Nephron progenitor cell (in vitro differentiated cells): ENCODE measurements around the gene BUB1B.

ENCODE experiments used
- DNase-seq: peaks from one replicate; pipeline ENCODE4 v3.0.0; 2021
- H3K27ac Mint-ChIP-seq: 2 replicates; pipeline ENCODE4 v1.8.0; 2021; ENCODE audit warnings: mild to moderate bottlenecking, moderate library complexity, mixed read lengths
- H3K27me3 Mint-ChIP-seq: 2 replicates; pipeline ENCODE4 v1.8.0; 2021; ENCODE audit warnings: mild to moderate bottlenecking, low read depth, mixed read lengths; ENCODE audit not compliant: poor library complexity
- H3K36me3 Mint-ChIP-seq: 2 replicates; pipeline ENCODE4 v1.8.0; 2021; ENCODE audit warnings: low read depth, mixed read lengths
- H3K4me1 Mint-ChIP-seq: 2 replicates; pipeline ENCODE4 v1.8.0; 2021; ENCODE audit warnings: mixed read lengths
- H3K4me3 Mint-ChIP-seq: 2 replicates; pipeline ENCODE4 v1.8.0; 2021; ENCODE audit warnings: mild to moderate bottlenecking, moderate library complexity, mixed read lengths
- H3K9me3 Mint-ChIP-seq: 2 replicates; pipeline ENCODE4 v1.8.0; 2021; ENCODE audit warnings: mild to moderate bottlenecking, moderate library complexity, mixed read lengths
- TF ChIP-seq, protein P1 (sequence below): fragments of 200-600 bp; sonication (generic); IDR thresholded peaks from 2 replicates; pipeline ENCODE4 v1.5.0; 2021; ENCODE audit warnings: antibody characterized with exemption

BUB1B gene

DNA sequence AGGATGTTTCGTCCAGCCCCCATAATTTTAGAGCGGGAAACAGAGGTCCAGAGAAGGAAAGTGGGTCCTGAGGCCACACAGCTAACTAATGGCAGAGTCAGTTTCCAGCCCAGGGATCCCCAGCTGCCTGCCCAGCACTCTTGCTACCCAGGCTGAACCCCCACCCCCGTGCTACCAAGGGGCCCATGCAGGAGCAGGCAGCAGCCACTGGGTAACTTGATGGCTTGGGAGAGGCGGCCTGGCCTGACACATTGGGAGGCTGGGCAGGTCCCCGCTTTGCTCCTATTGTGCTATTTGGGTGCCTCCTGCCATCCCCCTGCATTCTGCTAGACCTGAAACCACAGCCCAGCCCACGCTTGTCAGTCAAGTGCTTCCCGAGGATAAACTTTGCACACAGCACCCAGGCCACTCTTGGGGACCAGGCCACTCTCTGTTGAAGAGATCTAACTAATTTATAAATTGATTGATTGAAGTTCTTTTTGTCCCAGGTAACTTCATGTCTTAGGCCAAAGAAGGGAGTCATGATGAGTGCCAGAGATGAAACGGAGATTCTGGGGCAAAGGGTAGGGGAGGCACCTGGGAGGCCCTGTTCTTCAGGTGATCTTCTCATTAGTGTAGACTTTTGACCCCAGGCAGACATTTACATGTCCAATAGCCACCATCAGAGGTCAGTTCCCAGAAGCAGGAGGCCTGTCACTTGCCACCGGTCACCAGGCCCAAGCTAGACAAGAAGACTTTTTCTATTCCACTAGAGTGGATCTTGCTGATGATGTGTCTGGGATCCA, 85.0 kb downstream of the BUB1B start:
- H3K27me3 Mint-ChIP-seq, result peaks cover 38% of the 10 kb centered on the region
- peaks cover 12% of the 10 kb centered on the region for H3K4me1 Mint-ChIP-seq
- TF ChIP-seq, protein P1, sequence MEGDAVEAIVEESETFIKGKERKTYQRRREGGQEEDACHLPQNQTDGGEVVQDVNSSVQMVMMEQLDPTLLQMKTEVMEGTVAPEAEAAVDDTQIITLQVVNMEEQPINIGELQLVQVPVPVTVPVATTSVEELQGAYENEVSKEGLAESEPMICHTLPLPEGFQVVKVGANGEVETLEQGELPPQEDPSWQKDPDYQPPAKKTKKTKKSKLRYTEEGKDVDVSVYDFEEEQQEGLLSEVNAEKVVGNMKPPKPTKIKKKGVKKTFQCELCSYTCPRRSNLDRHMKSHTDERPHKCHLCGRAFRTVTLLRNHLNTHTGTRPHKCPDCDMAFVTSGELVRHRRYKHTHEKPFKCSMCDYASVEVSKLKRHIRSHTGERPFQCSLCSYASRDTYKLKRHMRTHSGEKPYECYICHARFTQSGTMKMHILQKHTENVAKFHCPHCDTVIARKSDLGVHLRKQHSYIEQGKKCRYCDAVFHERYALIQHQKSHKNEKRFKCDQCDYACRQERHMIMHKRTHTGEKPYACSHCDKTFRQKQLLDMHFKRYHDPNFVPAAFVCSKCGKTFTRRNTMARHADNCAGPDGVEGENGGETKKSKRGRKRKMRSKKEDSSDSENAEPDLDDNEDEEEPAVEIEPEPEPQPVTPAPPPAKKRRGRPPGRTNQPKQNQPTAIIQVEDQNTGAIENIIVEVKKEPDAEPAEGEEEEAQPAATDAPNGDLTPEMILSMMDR, result no peak
- no peak for DNase-seq
- H3K27ac Mint-ChIP-seq, result no peak overlapping the region
- H3K4me3 Mint-ChIP-seq, result no peak overlapping the region
- no peaks in the 10 kb centered on the region for H3K36me3 Mint-ChIP-seq
- H3K9me3 Mint-ChIP-seq, result no peaks in the 10 kb centered on the region

DNA sequence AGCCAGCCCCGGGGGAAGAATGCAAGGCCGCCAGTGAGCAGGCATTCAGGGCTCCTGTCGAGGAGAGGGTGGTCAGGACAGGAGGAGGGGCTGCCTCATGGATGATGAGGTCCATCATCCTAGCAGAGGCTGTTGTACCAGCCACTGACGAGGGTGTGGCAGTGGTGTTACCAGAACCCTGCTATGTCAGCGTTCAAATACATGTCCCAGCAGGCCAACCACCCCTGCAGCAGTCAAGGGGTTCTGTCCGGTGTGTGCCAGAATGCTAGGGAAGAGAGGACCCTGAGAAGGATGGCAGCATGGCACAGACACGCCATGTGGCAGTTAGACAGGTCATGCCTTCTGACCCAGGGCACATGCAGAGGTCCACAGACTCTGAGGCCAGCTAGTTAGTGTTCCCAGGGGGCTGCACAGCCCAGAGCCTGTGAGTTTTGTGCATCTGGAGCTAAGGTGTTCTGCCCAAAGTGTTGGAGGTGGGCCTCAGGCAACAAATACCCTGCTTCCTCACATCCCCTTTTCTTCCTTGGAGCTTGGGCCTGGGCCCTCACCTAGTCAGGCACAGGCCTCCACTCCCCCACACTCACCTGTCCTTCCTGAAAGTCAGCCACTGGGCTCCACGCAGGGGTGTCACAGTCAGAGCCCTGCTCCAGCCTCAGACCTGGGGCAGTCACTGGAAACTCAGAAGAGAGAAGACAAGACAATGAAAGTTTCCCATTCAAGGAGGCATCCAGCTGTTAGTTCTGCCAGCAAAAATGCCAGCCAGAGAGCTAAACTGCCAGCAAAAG, 85.8 kb downstream of the BUB1B start:
- Mint-ChIP-seq H3K27me3 (peaks cover 46% of the 10 kb centered on the region), H3K27ac (no peak overlapping the region), H3K4me3 (no peak overlapping the region), H3K36me3 (no peaks in the 10 kb centered on the region), H3K4me1 (peaks cover 19% of the 10 kb centered on the region), H3K9me3 (no peaks in the 10 kb centered on the region)
- no peak for DNase-seq
- TF ChIP-seq, protein P1, result no peak

DNA sequence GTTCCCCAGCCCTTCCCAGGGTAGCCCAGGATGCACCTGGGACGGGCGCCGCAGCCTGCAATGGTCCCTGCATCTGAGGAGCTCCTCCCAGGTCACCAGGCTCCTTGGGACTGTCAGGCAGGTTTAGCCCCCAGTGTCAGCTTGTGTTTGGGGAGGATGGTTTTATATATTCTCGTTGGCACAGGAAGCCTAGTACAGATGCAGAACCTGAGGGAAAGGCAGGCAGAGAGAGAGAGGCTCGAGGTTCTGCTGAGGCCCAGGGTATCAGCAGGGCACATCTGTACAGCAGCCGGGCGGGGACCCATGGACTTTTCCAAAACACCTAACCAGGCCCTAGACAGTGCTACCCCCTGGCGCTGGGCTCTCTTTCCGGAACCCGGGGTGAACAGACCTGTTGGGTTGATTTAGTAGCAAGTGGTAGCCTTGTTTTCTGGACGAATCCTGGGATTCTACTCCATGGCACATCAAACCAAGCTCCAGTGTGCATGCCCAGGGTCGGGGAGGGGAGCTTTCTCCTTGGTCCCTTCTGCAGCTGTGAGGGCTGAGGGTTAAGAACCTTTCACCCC, 86.6 kb downstream of the BUB1B start:
- Mint-ChIP-seq H3K9me3 (no peaks in the 10 kb centered on the region), H3K4me3 (no peak overlapping the region), H3K4me1 (peaks cover 19% of the 10 kb centered on the region), H3K36me3 (no peaks in the 10 kb centered on the region), H3K27ac (no peak overlapping the region), H3K27me3 (peaks cover 54% of the 10 kb centered on the region)
- DNase-seq, result no peak
- TF ChIP-seq, protein P1, result no peak

DNA sequence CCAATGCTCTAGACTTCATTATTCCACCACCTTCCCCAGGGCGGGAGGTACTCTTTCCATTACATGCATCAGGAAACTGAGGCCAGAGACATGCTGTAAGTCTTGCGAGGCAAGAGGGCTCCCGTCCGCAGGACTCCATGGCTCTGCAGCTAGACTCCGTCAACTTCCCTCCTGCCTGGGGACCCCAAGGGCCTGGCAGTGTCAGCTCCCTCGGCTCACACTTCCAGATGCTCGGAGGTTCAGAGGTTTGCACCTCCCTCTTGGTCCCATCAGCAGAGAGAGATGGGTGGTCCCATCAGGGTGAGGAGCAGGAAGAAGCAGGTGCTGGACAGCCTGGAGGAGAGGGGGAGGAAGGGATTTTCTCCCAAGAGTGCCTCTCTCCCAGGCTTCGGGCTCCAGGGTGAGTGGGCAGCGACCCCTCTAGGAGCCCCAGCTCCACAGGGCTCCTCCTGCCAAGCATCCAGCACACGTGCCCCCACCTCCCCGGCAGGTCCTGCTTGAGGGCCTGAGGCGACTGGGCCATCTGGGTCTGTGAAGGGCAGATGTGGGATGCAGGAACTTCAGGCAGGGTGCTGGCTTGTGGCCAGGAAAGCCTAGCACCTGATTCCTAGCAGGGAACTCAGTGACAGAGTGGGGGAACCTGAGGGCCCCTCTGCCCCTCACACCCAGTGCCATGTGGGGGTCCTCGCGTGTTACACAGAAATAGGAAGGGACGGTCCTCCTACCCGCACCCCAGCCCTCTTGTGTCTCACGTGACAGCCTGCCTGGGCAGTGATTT, 87.3 kb downstream of the BUB1B start:
- Mint-ChIP-seq H3K27me3 (peaks cover 61% of the 10 kb centered on the region), H3K9me3 (no peaks in the 10 kb centered on the region), H3K4me3 (no peak overlapping the region), H3K4me1 (peaks cover 23% of the 10 kb centered on the region), H3K36me3 (no peaks in the 10 kb centered on the region), H3K27ac (no peak overlapping the region)
- DNase-seq, result no peak
- TF ChIP-seq, protein P1, result no peak

DNA sequence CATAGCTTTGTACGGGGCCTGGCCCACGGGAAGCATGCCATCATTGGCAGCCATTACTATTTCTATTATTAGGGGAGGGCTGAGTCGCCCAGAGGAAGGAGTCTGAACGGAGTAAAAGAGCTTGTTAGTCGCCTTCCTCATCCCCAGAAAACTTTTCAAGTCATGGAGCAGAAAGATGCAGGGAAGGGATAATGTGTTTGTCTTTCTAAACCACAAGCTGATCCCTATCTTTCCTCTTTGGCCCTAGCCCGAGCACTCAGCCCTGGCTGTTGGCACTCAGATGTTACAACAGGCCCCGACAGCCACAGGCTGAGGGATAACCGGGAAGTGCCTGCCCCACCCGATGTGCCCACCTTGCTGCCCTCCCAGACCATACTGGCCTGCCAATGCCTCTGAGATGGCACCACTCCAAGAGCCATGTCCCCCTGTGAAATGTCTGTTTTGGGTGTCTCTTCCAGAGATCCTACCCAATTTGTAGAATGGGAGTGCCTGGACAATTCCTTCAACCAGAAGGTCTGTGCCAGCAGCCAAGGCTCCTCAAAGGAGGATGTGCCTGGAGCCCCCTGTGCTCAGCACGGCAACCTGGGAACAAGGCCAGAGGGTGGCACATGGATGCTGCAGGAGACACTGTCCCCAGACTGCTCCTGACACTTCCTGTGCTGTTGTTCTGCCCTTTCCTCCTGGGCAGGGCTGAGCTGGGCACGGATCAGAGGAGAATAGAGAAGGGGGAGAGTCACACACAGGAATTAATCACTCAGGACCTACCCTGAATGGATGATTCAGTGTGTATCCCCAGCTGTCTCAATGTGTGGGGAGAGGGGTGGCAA, 88.8 kb downstream of the BUB1B start:
- Mint-ChIP-seq H3K36me3 (no peaks in the 10 kb centered on the region), H3K27me3 (peaks cover 76% of the 10 kb centered on the region), H3K9me3 (no peaks in the 10 kb centered on the region), H3K27ac (no peak overlapping the region), H3K4me1 (peaks cover 24% of the 10 kb centered on the region), H3K4me3 (no peak overlapping the region)
- no peak for DNase-seq
- TF ChIP-seq, protein P1, result no peak
